ENCODE data around the gene GARIN5B. TPM values are rescaled to one million over a fixed set of nuclear protein-coding genes. Genes with fewer than 3 reads are reported as not detected.
A peak's percentile ranks its signal among the peaks of the same experiment; 100 is the strongest.

Gene GARIN5B
- total and polyA plus RNA-seq, 2 experiments from 2014 or later = not detected

GRCh38 chr19:55353803-55354697 lies 9.0 kb downstream of the GARIN5B start:
- H3K4me3 ChIP-seq = peak overlapping the region; percentile 75
- H3K4me2 ChIP-seq = peak overlapping the region; percentile 91
- H3K4me1 Mint-ChIP-seq = peaks cover 38% of the 10 kb centered on the region
- H3F3A ChIP-seq (replicated peaks; ENCODE audit: low read depth) = peaks cover 19% of the 10 kb centered on the region
- peak; percentile 80 for ATAC-seq
- no peak overlapping the region for H3K27ac ChIP-seq (ENCODE audit: low read depth)
- peaks cover 63% of the 10 kb centered on the region for H3K27me3 ChIP-seq (ENCODE audit: insufficient read depth)
- no peaks in the 10 kb centered on the region for H3K36me3 Mint-ChIP-seq (ENCODE audit: low read depth)
- H3K79me2 ChIP-seq (replicated peaks; ENCODE audit: insufficient read depth) = no peaks in the 10 kb centered on the region
- H3K36me3 ChIP-seq (ENCODE audit: insufficient read depth) = no peaks in the 10 kb centered on the region
- H3K9me3 Mint-ChIP-seq = no peaks in the 10 kb centered on the region
- H3K4me1 ChIP-seq (ENCODE audit: insufficient read depth) = peaks cover 28% of the 10 kb centered on the region
- H2AFZ ChIP-seq = peak overlapping the region; percentile 90
- H3K9me2 ChIP-seq (ENCODE audit: insufficient read depth) = no peaks in the 10 kb centered on the region
- H3K27ac Mint-ChIP-seq = no peak overlapping the region
- peak; percentile 89 for DNase-seq (ENCODE audit: low spot score)
- TF ChIP-seq ZNF114 (CRISPR knock-in tag; IDR thresholded peaks at IDR 0.05) = no peak
- TF ChIP-seq NANOG (IDR thresholded peaks at IDR 0.05; ENCODE audit: borderline replicate concordance) = no peak
- no peak for TF ChIP-seq ZNF331 (CRISPR knock-in tag; IDR thresholded peaks at IDR 0.05; ENCODE audit: low read depth)
- TF ChIP-seq CREB1 (CRISPR knock-in tag; IDR thresholded peaks at IDR 0.05; ENCODE audit: low read depth) = no peak
- TF ChIP-seq ETS1 (IDR thresholded peaks at IDR 0.05) = no peak
- no peak for TF ChIP-seq EZH2phosphoT487 (IDR thresholded peaks at IDR 0.05; ENCODE audit: unreplicated experiment)
- TF ChIP-seq REST (IDR thresholded peaks at IDR 0.05; ENCODE audit: unreplicated experiment) = no peak
- TF ChIP-seq EZH2 (IDR thresholded peaks at IDR 0.05; ENCODE audit: low read depth, unreplicated experiment) = no peak
- TF ChIP-seq CTCF (conservative IDR thresholded peaks at IDR 0.05; ENCODE audit: low read depth in 2 of 2) = no peak
- TF ChIP-seq JUNB (IDR thresholded peaks at IDR 0.05; ENCODE audit: unreplicated experiment) = no peak
- no peak for TF ChIP-seq STAT1 (IDR thresholded peaks at IDR 0.05; ENCODE audit: unreplicated experiment)
- H3K27me3 Mint-ChIP-seq (ENCODE audit: insufficient read depth, low read depth, poor library complexity) = peaks cover 67% of the 10 kb centered on the region
- peak overlapping the region; percentile 72 for H3K4me3 Mint-ChIP-seq
- no peaks in the 10 kb centered on the region for H4K20me1 ChIP-seq (replicated peaks; ENCODE audit: insufficient read depth)
